ENCODE results near the gene AGRN.

The AGRN gene

DNA sequence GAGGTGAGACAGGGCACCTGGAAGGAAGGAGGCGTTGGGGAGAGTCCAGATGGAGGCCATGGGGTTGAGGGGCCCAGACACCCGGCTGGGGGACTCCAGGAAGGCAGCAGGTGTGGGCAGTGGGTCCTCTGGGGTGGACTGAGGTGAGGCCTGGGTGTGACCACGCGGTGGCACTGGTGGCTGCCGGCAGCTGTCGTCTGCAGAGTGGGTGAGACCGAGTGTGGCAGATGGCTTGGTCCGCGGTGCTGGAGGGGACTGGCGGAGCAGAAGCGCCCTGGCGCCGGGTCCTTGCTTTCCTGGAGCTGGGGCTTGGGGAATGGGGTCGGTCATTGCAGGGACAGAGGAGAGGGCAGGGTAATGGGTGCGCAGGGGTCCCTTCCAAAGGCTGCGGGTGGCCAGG is 12.5 kb downstream of the AGRN start:
- ChIA-PET POLR2A (no interaction called here), CTCF (interaction anchor here (1.1 to 2.8 kb wide), 9 partner anchors 12 to 260 kb away, joined by 3 to 12 read pairs (median 4); partner anchors contain the start of gene ISG15)
- WGBS (ENCODE audit: insufficient coverage) = 23% methylated on average over 6 of the region's 16 CpGs
- H3K4me1 ChIP-seq (ENCODE audit: control extremely low read depth in 1 of 4, control insufficient read depth in 4 of 4, insufficient read depth in 4 of 4, low read length in 3 of 4) = peaks cover 0 to 21% (median 17%) of the 10 kb centered on the region in 4 experiments
- peak overlapping the region in 3 of 7 experiments; percentile 19 to 69 (median 55) for H3K4me3 ChIP-seq (ENCODE audit: control insufficient read depth in 1 of 7, extremely low read depth in 1 of 7, insufficient read depth in 4 of 7, low read depth in 2 of 7, low read length in 6 of 7)
- no peaks in the 10 kb centered on the region for H3K9me3 ChIP-seq (ENCODE audit: control extremely low read depth in 1 of 5, control insufficient read depth in 4 of 5, insufficient read depth in 2 of 5, low read depth in 1 of 5, low read length in 4 of 5)
- H3K36me3 ChIP-seq (ENCODE audit: control insufficient read depth in 4 of 4, insufficient read depth in 4 of 4, low read length in 3 of 4) = no peaks in the 10 kb centered on the region
- H3K27me3 ChIP-seq (replicated peaks in 2 of 5; ENCODE audit: control insufficient read depth in 4 of 5, insufficient read depth in 5 of 5, low read length in 4 of 5) = peaks cover 0 to 65% (median 5%) of the 10 kb centered on the region in 5 experiments
- peak; percentile 26 to 65 (median 58) for DNase-seq
- H3K27ac ChIP-seq (ENCODE audit: insufficient read depth in 1 of 2, low read depth in 1 of 2, low read length in 2 of 2, poor library complexity in 1 of 2, severe bottlenecking in 2 of 2) = no peak overlapping the region

DNA sequence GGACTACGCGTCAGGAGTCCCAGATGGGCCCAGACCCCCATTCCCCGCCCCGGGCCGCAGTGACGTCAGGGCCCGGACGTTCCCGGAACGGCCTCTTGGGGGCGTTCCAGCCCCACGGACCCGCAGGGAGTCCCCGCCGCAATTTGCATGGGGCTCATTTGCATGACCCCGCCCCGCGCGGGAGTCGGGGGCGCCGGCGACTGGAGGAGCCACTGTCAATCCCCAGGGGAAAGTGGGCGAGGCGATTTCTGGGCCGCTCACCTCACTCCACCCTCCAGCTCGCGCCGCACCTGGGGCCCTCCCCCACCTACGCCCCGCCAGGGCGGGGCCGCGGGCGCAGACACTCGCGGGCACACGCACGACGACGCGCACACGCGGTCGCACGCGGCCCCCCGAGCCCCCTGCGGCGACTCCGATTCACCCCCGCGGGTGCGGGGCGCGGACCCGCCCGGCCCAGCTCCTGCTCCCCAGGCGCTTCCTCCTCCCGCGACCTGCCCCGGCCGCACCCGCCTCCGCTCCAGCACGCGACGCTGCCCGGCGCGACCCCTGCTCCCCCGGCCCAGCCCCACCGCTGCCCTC is 13.2 kb downstream of the AGRN start:
- peaks cover 0 to 21% (median 17%) of the 10 kb centered on the region in 4 experiments for H3K4me1 ChIP-seq (ENCODE audit: control extremely low read depth in 1 of 4, control insufficient read depth in 4 of 4, insufficient read depth in 4 of 4, low read length in 3 of 4)
- peak overlapping the region in 6 of 7 experiments; percentile 18 to 69 (median 50) for H3K4me3 ChIP-seq (ENCODE audit: control insufficient read depth in 1 of 7, extremely low read depth in 1 of 7, insufficient read depth in 4 of 7, low read depth in 2 of 7, low read length in 6 of 7)
- no peaks in the 10 kb centered on the region for H3K36me3 ChIP-seq (ENCODE audit: control insufficient read depth in 4 of 4, insufficient read depth in 4 of 4, low read length in 3 of 4)
- CTCF ChIA-PET = interaction anchor here (0.5 to 2.8 kb wide), 11 partner anchors 9 to 204 kb away, joined by 3 to 12 read pairs (median 4); partner anchors contain the start of gene ISG15
- H3K27ac ChIP-seq (ENCODE audit: insufficient read depth in 1 of 2, low read depth in 1 of 2, low read length in 2 of 2, poor library complexity in 1 of 2, severe bottlenecking in 2 of 2) = no peak overlapping the region
- H3K9me3 ChIP-seq (ENCODE audit: control extremely low read depth in 1 of 5, control insufficient read depth in 4 of 5, insufficient read depth in 2 of 5, low read depth in 1 of 5, low read length in 4 of 5) = no peaks in the 10 kb centered on the region
- WGBS (ENCODE audit: insufficient coverage) = 0% methylated on average over 53 of the region's 73 CpGs
- DNase-seq = peak; percentile 88 to 93 (median 92)
- H3K27me3 ChIP-seq (replicated peaks in 2 of 5; ENCODE audit: control insufficient read depth in 4 of 5, insufficient read depth in 5 of 5, low read length in 4 of 5) = peaks cover 0 to 70% (median 6%) of the 10 kb centered on the region in 5 experiments
- POLR2A ChIA-PET = no interaction called here

DNA sequence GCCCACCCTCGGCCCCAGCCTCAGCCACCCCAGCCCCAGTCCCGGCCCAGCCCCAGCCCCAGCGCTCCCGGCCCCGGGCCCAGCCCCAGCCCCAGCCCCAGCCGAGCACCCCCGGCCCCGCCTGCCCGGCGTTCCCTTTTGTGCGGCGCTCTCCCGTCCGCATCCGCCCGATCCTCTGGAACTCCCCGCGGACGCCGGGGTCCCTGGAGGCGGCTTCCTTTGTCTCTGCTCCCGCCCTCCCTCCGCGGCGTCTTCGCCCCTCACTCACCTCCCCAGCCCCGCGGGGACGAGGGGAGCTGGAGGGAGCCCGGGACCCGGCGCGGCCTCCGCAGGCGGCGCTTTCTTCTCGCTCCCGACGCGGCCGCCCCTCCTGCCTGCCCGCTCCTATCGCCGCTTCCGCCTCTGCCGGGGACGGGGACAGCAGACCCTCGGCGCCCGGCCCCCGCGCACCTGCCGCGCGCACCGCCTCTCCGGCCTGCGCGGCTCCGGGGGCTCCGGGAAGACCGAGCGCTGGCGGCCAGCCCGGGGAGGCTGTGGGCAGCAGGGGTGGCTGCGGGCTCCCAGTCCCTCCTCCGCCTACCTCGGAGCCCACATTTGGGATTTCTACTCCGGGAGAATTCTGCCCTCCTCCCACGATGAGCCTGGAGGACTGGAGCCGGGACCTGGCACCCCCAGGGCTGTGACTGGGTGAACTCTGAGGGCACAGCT is 14.0 kb downstream of the AGRN start:
- H3K27me3 ChIP-seq (replicated peaks in 2 of 5; ENCODE audit: control insufficient read depth in 4 of 5, insufficient read depth in 5 of 5, low read length in 4 of 5) = peaks cover 0 to 78% (median 11%) of the 10 kb centered on the region in 5 experiments
- peaks cover 0 to 27% (median 24%) of the 10 kb centered on the region in 4 experiments for H3K4me1 ChIP-seq (ENCODE audit: control extremely low read depth in 1 of 4, control insufficient read depth in 4 of 4, insufficient read depth in 4 of 4, low read length in 3 of 4)
- DNase-seq = no peak
- no peaks in the 10 kb centered on the region for H3K36me3 ChIP-seq (ENCODE audit: control insufficient read depth in 4 of 4, insufficient read depth in 4 of 4, low read length in 3 of 4)
- H3K27ac ChIP-seq (ENCODE audit: insufficient read depth in 1 of 2, low read depth in 1 of 2, low read length in 2 of 2, poor library complexity in 1 of 2, severe bottlenecking in 2 of 2) = no peak overlapping the region
- under 1% methylated on average over 55 of the region's 71 CpGs for WGBS (ENCODE audit: insufficient coverage)
- H3K4me3 ChIP-seq (ENCODE audit: control insufficient read depth in 1 of 7, extremely low read depth in 1 of 7, insufficient read depth in 4 of 7, low read depth in 2 of 7, low read length in 6 of 7) = peak overlapping the region in 5 of 7 experiments; percentile 17 to 50 (median 33)
- H3K9me3 ChIP-seq (ENCODE audit: control extremely low read depth in 1 of 5, control insufficient read depth in 4 of 5, insufficient read depth in 2 of 5, low read depth in 1 of 5, low read length in 4 of 5) = no peaks in the 10 kb centered on the region
- CTCF ChIA-PET = interaction anchor here (1.0 to 2.8 kb wide), 7 partner anchors 10 to 88 kb away, joined by 3 to 7 read pairs (median 4); partner anchors contain the start of gene ISG15
- POLR2A ChIA-PET = no interaction called here

DNA sequence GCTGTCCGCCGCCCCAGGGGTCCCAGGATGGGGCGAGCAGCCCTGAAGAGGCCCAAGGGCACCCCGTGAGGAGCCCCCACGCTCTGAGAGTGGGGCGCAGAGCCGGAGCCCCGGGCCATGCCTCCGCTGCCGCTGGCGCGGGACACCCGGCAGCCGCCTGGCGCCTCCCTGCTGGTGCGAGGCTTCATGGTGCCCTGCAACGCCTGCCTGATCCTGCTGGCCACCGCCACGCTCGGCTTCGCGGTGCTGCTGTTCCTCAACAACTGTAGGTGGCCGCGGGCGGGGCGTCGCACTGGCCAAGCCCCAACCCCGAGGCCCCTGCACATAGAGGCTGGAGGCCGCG is 14.5 kb downstream of the AGRN start:
- CTCF ChIA-PET = no interaction called here

DNA sequence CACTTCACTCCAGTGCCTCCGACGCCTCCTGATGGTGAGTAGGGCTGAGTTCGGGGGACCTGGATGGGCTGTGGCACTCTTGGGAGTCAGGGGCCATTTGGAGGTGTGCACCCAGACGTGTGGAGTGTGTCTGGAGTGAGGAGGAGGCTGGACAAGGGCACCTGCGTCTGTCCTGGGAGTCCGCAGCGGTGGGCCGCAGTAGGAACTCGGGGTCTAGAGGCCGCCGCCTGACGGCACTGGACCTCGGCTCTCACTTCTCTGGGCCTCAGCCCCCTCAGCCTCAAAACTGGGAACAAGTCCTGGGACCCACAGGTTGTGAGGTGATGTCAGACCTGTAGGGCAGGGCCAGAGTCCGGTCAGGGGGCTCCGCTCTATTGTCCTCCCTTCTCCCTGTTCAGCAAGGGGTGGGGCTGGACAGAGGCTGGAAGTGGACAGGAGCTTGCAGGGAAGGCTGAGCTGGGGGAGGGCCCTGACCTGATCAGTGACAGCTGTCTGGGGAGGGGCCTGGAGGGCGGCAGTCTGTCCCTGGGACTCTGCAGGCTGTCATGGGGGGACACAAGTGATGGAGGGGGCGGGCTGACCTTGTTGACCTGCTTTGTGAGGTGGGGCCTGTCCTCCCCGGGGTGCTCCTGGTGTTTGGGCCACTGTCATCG is 15.5 kb downstream of the AGRN start:
- DNase-seq = no peak
- H3K27ac ChIP-seq (ENCODE audit: insufficient read depth in 1 of 2, low read depth in 1 of 2, low read length in 2 of 2, poor library complexity in 1 of 2, severe bottlenecking in 2 of 2) = no peak overlapping the region
- peaks cover 0 to 43% (median 40%) of the 10 kb centered on the region in 4 experiments for H3K4me1 ChIP-seq (ENCODE audit: control extremely low read depth in 1 of 4, control insufficient read depth in 4 of 4, insufficient read depth in 4 of 4, low read length in 3 of 4)
- WGBS (ENCODE audit: insufficient coverage) = 89% methylated on average over 16 of the region's 19 CpGs
- no peaks in the 10 kb centered on the region for H3K9me3 ChIP-seq (ENCODE audit: control extremely low read depth in 1 of 5, control insufficient read depth in 4 of 5, insufficient read depth in 2 of 5, low read depth in 1 of 5, low read length in 4 of 5)
- H3K27me3 ChIP-seq (replicated peaks in 2 of 5; ENCODE audit: control insufficient read depth in 4 of 5, insufficient read depth in 5 of 5, low read length in 4 of 5) = peaks cover 0 to 93% (median 17%) of the 10 kb centered on the region in 5 experiments
- ChIA-PET POLR2A (no interaction called here), CTCF (interaction anchor here (0.6 to 1.4 kb wide), 4 partner anchors 13 to 87 kb away, joined by 3 to 4 read pairs (median 4); no protein-coding TSS in a partner anchor)
- no peaks in the 10 kb centered on the region for H3K36me3 ChIP-seq (ENCODE audit: control insufficient read depth in 4 of 4, insufficient read depth in 4 of 4, low read length in 3 of 4)
- H3K4me3 ChIP-seq (ENCODE audit: control insufficient read depth in 1 of 7, extremely low read depth in 1 of 7, insufficient read depth in 4 of 7, low read depth in 2 of 7, low read length in 6 of 7) = no peak overlapping the region

More for the DNA sequence above, 14.5 kb downstream of the AGRN start:
- Histone ChIP-seq H3K36me3 (ENCODE audit: control insufficient read depth in 4 of 4, insufficient read depth in 4 of 4, low read length in 3 of 4) (no peaks in the 10 kb centered on the region), H3K27ac (ENCODE audit: insufficient read depth in 1 of 2, low read depth in 1 of 2, low read length in 2 of 2, poor library complexity in 1 of 2, severe bottlenecking in 2 of 2) (no peak overlapping the region), H3K27me3 (replicated peaks in 2 of 5; ENCODE audit: control insufficient read depth in 4 of 5, insufficient read depth in 5 of 5, low read length in 4 of 5) (peaks cover 0 to 83% (median 11%) of the 10 kb centered on the region in 5 experiments), H3K9me3 (ENCODE audit: control extremely low read depth in 1 of 5, control insufficient read depth in 4 of 5, insufficient read depth in 2 of 5, low read depth in 1 of 5, low read length in 4 of 5) (no peaks in the 10 kb centered on the region), H3K4me1 (ENCODE audit: control extremely low read depth in 1 of 4, control insufficient read depth in 4 of 4, insufficient read depth in 4 of 4, low read length in 3 of 4) (peaks cover 0 to 33% (median 30%) of the 10 kb centered on the region in 4 experiments), H3K4me3 (ENCODE audit: control insufficient read depth in 1 of 7, extremely low read depth in 1 of 7, insufficient read depth in 4 of 7, low read depth in 2 of 7, low read length in 6 of 7) (no peak overlapping the region)
- peak in 2 of 3 donors; percentile 59 to 60 for DNase-seq
- POLR2A ChIA-PET = no interaction called here
- WGBS (ENCODE audit: insufficient coverage) = 28% methylated on average over 26 of the region's 30 CpGs

DNA sequence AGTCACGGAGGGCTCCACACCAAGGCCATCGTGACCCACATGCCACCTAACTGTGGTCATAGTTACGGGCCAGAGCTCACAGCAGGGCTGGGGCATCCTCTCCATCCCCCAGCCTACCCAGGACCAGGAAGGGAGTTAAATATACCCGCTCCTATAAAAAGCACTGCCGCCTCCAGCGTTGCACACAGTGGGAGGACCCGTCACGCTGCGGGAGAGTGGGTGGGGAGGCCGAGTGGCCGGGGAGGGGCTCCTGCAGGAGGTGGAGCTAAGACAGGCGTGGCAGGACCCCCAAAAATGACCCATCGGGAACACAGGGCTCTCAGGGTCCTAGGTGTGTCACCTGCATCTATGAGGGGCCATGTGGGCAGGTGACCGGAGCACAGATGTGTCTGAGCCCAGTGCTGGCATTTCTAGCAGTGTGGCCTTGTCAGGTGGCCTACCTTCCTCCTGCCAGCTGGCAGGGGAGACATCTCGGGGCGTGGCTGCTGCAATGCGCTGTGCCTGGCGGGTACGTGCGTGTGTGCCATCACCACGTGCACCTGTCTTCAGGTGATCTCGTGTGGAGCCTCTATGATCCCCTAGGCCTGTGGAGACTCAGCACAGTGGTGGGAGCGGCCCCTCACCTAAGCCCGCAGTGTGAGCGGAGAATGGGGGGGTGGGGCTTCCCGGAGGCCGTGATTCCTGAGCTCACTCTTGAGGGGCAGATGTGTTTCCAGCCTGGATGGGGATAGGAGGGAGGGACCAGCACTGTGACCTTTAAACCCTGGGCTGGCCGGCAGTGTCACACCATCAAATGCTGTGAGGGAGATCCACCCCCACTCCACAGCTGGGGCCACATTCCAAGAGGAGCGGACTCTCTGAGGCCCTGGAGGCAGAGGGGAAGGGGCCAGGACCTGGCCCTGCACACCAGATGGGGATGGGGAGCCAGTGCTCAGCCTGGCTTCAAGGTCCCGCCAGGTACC is 17.7 kb downstream of the AGRN start:
- H3K36me3 ChIP-seq (ENCODE audit: control insufficient read depth in 4 of 4, insufficient read depth in 4 of 4, low read length in 3 of 4) = no peaks in the 10 kb centered on the region
- H3K4me1 ChIP-seq (ENCODE audit: control extremely low read depth in 1 of 4, control insufficient read depth in 4 of 4, insufficient read depth in 4 of 4, low read length in 3 of 4) = peaks cover 0 to 44% (median 40%) of the 10 kb centered on the region in 4 experiments
- ChIA-PET CTCF (interaction anchor here (1.8 to 4.4 kb wide), 5 partner anchors 23 to 214 kb away, joined by 5 to 26 read pairs (median 6); no protein-coding TSS in a partner anchor), POLR2A (no interaction called here)
- 91% methylated on average over 27 of the region's 30 CpGs for WGBS (ENCODE audit: insufficient coverage)
- no peak overlapping the region for H3K27ac ChIP-seq (ENCODE audit: insufficient read depth in 1 of 2, low read depth in 1 of 2, low read length in 2 of 2, poor library complexity in 1 of 2, severe bottlenecking in 2 of 2)
- peaks cover 0 to 1% (median 0%) of the 10 kb centered on the region in 5 experiments for H3K9me3 ChIP-seq (ENCODE audit: control extremely low read depth in 1 of 5, control insufficient read depth in 4 of 5, insufficient read depth in 2 of 5, low read depth in 1 of 5, low read length in 4 of 5)
- H3K4me3 ChIP-seq (ENCODE audit: control insufficient read depth in 1 of 7, extremely low read depth in 1 of 7, insufficient read depth in 4 of 7, low read depth in 2 of 7, low read length in 6 of 7) = no peak overlapping the region
- H3K27me3 ChIP-seq (replicated peaks in 2 of 5; ENCODE audit: control insufficient read depth in 4 of 5, insufficient read depth in 5 of 5, low read length in 4 of 5) = peaks cover 0 to 78% (median 17%) of the 10 kb centered on the region in 5 experiments
- DNase-seq = no peak
